WTC11 (cell line): ENCODE measurements around the gene IGLL1. TPM values are rescaled to one million over a fixed set of nuclear protein-coding genes. Genes with fewer than 3 reads are reported as not detected.

Experiments
- ATAC-seq: fragments of 200-7000 bp; cut with Tn5 transposase; 2 replicates; pipeline ENCODE4 v1.10.0; 2021; ENCODE audit warnings: mild to moderate bottlenecking, moderate library complexity
- CTCF ChIA-PET: fragments of 300-600 bp; sonication (Branson Sonifier 250); formaldehyde crosslinking; loops from one replicate; lab custom pipeline; 2021; ENCODE audit warnings: antibody characterized with exemption; lab: Charles Lee
- POLR2A ChIA-PET: fragments of 350-600 bp; sonication (Branson Sonifier 250); formaldehyde crosslinking; loops from one replicate; lab custom pipeline; 2021; ENCODE audit warnings: antibody characterized with exemption; lab: Charles Lee
- DNase-seq: peaks from one replicate; pipeline ENCODE4 v3.0.0; 2021; ENCODE audit warnings: low spot score
- H3K27ac Mint-ChIP-seq: 2 replicates; pipeline ENCODE4 v1.8.0; 2021; ENCODE audit warnings: mixed read lengths
- H3K27me3 Mint-ChIP-seq: 2 replicates; pipeline ENCODE4 v1.8.0; 2021; ENCODE audit warnings: low read depth, mild to moderate bottlenecking, moderate library complexity, mixed read lengths
- H3K36me3 Mint-ChIP-seq: 2 replicates; pipeline ENCODE4 v1.8.0; 2021; ENCODE audit warnings: mixed read lengths
- H3K4me1 Mint-ChIP-seq: 2 replicates; pipeline ENCODE4 v1.8.0; 2022; ENCODE audit warnings: mixed read lengths
- H3K4me3 Mint-ChIP-seq: 2 replicates; pipeline ENCODE4 v1.8.0; 2021; ENCODE audit warnings: mild to moderate bottlenecking, moderate library complexity, mixed read lengths
- H3K9me3 Mint-ChIP-seq: 2 replicates; pipeline ENCODE4 v1.8.0; 2021; ENCODE audit warnings: mixed read lengths
- ATF2 ChIP-seq: sonication (generic); formaldehyde crosslinking; IDR thresholded peaks from 2 replicates; pipeline ENCODE4 v1.8.1; 2022; ENCODE audit warnings: low read depth, missing genetic modification reagents, borderline replicate concordance
- ATF3 ChIP-seq: sonication (generic); formaldehyde crosslinking; conservative IDR thresholded peaks from 2 replicates; pipeline ENCODE4 v1.8.1; 2022; ENCODE audit warnings: mild to moderate bottlenecking, missing genetic modification reagents
- CBFB ChIP-seq: sonication (generic); formaldehyde crosslinking; IDR thresholded peaks from 2 replicates; pipeline ENCODE4 v1.8.1; 2022; ENCODE audit warnings: mild to moderate bottlenecking, low read depth, missing genetic modification reagents
- FOXK1 ChIP-seq: sonication (generic); formaldehyde crosslinking; IDR thresholded peaks from 2 replicates; pipeline ENCODE4 v1.8.0; 2022; ENCODE audit warnings: mild to moderate bottlenecking, moderate library complexity, missing genetic modification reagents
- IRF1 ChIP-seq: sonication (generic); formaldehyde crosslinking; IDR thresholded peaks from 2 replicates; pipeline ENCODE4 v1.8.0; 2023; ENCODE audit warnings: missing genetic modification reagents
- JAZF1 ChIP-seq: fragments of 250-450 bp; sonication (Bioruptor Pico); IDR thresholded peaks from 2 replicates; pipeline ENCODE4 v1.9.0; 2021; ENCODE audit warnings: moderate library complexity, mild to moderate bottlenecking, inconsistent platforms
- JUN ChIP-seq: sonication (generic); formaldehyde crosslinking; IDR thresholded peaks from 2 replicates; pipeline ENCODE4 v1.8.0; 2023; ENCODE audit warnings: mild to moderate bottlenecking, missing genetic modification reagents
- MLX ChIP-seq: sonication (generic); formaldehyde crosslinking; IDR thresholded peaks from 2 replicates; pipeline ENCODE4 v1.8.1; 2023; ENCODE audit warnings: mild to moderate bottlenecking, missing genetic modification reagents, moderate library complexity
- MYBL2 ChIP-seq: sonication (generic); formaldehyde crosslinking; IDR thresholded peaks from 2 replicates; pipeline ENCODE4 v1.8.1; 2023; ENCODE audit warnings: mild to moderate bottlenecking, moderate library complexity, missing genetic modification reagents
- NFE2L1 ChIP-seq: sonication (generic); formaldehyde crosslinking; IDR thresholded peaks from 2 replicates; pipeline ENCODE4 v1.8.1; 2023; ENCODE audit warnings: missing genetic modification reagents
- OVOL2 ChIP-seq: fragments of 250-450 bp; sonication (Bioruptor Pico); IDR thresholded peaks from 2 replicates; pipeline ENCODE4 v1.9.0; 2021; ENCODE audit warnings: mild to moderate bottlenecking, borderline replicate concordance
- RORB ChIP-seq: fragments of 250-450 bp; sonication (Bioruptor Pico); IDR thresholded peaks from 2 replicates; pipeline ENCODE4 v1.9.0; 2021; ENCODE audit warnings: mild to moderate bottlenecking
- SMAD4 ChIP-seq: sonication (generic); formaldehyde crosslinking; IDR thresholded peaks from 2 replicates; pipeline ENCODE4 v1.8.0; 2022; ENCODE audit warnings: mild to moderate bottlenecking, missing genetic modification reagents
- SOX15 ChIP-seq: fragments of 250-450 bp; sonication (Bioruptor Pico); IDR thresholded peaks from 2 replicates; pipeline ENCODE4 v1.9.0; 2021; ENCODE audit warnings: mild to moderate bottlenecking
- STAT6 ChIP-seq: sonication (generic); formaldehyde crosslinking; conservative IDR thresholded peaks from 2 replicates; pipeline ENCODE4 v1.8.1; 2023; ENCODE audit warnings: mild to moderate bottlenecking, low read depth, missing genetic modification reagents, moderate library complexity
- TEAD4 ChIP-seq: sonication (generic); formaldehyde crosslinking; IDR thresholded peaks from 2 replicates; pipeline ENCODE4 v1.8.0; 2022; ENCODE audit warnings: mild to moderate bottlenecking, missing genetic modification reagents
- ZBTB21 ChIP-seq: sonication (generic); formaldehyde crosslinking; IDR thresholded peaks from 2 replicates; pipeline ENCODE4 v1.8.1; 2023; ENCODE audit warnings: mild to moderate bottlenecking, missing genetic modification reagents, borderline replicate concordance
- ZNF138 ChIP-seq: sonication (generic); formaldehyde crosslinking; conservative IDR thresholded peaks from 2 replicates; pipeline ENCODE4 v1.8.1; 2022; ENCODE audit warnings: mild to moderate bottlenecking, moderate library complexity, missing genetic modification reagents
- ZNF219 ChIP-seq: sonication (generic); formaldehyde crosslinking; IDR thresholded peaks from 2 replicates; pipeline ENCODE4 v1.8.0; 2023; ENCODE audit warnings: missing genetic modification reagents, mild to moderate bottlenecking, borderline replicate concordance
- ZNF263 ChIP-seq: sonication (generic); formaldehyde crosslinking; IDR thresholded peaks from 2 replicates; pipeline ENCODE4 v1.8.1; 2022; ENCODE audit warnings: low read depth, mild to moderate bottlenecking, moderate library complexity, missing genetic modification reagents
- ZNF317 ChIP-seq: sonication (generic); formaldehyde crosslinking; IDR thresholded peaks from 2 replicates; pipeline ENCODE4 v1.8.1; 2023; ENCODE audit warnings: low read depth, mild to moderate bottlenecking, moderate library complexity, missing genetic modification reagents, borderline replicate concordance
- total RNA-seq: library from RNA; stranded (reverse); gene quantifications from 3 replicates; pipeline ENCODE4 v1.2.3, GENCODE V29; 2021

Gene IGLL1
- total RNA-seq, 1 experiment from 2014 or later: not detected

GRCh38 chr22:23533771-23534191 is 46.3 kb downstream of the IGLL1 start:
- TF ChIP-seq ATF2: no peak
- TF ChIP-seq ZNF317 (CRISPR knock-in tag): no peak
- no peak for TF ChIP-seq ZNF138 (CRISPR knock-in tag)
- no peak for TF ChIP-seq ATF3
- TF ChIP-seq MYBL2 (CRISPR knock-in tag): no peak
- TF ChIP-seq TEAD4 (CRISPR knock-in tag): no peak
- TF ChIP-seq ZNF263: no peak; the same call in 1 of the 2 replicates
- no peak for TF ChIP-seq ZNF219 (CRISPR knock-in tag)
- no peak for TF ChIP-seq JUN
- no peak for TF ChIP-seq IRF1 (CRISPR knock-in tag)
- no peak for DNase-seq
- Mint-ChIP-seq H3K27ac (peak overlapping the region; percentile 75), H3K36me3 (no peaks in the 10 kb centered on the region), H3K4me1 (peaks cover 79% of the 10 kb centered on the region), H3K27me3 (peaks cover 26% of the 10 kb centered on the region), H3K9me3 (no peaks in the 10 kb centered on the region), H3K4me3 (peak overlapping the region; percentile 54)
- ChIA-PET POLR2A (interaction anchor here (0.7 kb wide), 1 partner anchor 553 kb away, joined by 3 read pairs; no protein-coding TSS in a partner anchor), CTCF (interaction anchor here (0.6 to 1.3 kb wide), 5 partner anchors 36 to 349 kb away, joined by 3 to 6 read pairs (median 4); no protein-coding TSS in a partner anchor)
- ATAC-seq: peak; percentile 33

GRCh38 chr22:23533328-23533762 is 46.7 kb downstream of the IGLL1 start:
- H3K4me3 Mint-ChIP-seq: peak overlapping the region; percentile 54

GRCh38 chr22:23532731-23533130 is 47.4 kb downstream of the IGLL1 start:
- Mint-ChIP-seq H3K9me3 (no peaks in the 10 kb centered on the region), H3K4me1 (peaks cover 70% of the 10 kb centered on the region), H3K4me3 (peak overlapping the region; percentile 54), H3K27me3 (peaks cover 23% of the 10 kb centered on the region), H3K27ac (peak overlapping the region; percentile 60), H3K36me3 (no peaks in the 10 kb centered on the region)
- ChIA-PET POLR2A (no interaction called here), CTCF (no interaction called here)
- no peak for TF ChIP-seq RORB (CRISPR knock-in tag)
- TF ChIP-seq ZNF263: no peak
- TF ChIP-seq SOX15 (CRISPR knock-in tag): no peak
- no peak for TF ChIP-seq OVOL2
- TF ChIP-seq SMAD4 (CRISPR knock-in tag): no peak
- TF ChIP-seq JAZF1 (CRISPR knock-in tag): no peak
- no peak for ATAC-seq
- DNase-seq: no peak

More at GRCh38 chr22:23533328-23533762, 46.7 kb downstream of the IGLL1 start:
- H3K36me3 Mint-ChIP-seq: no peaks in the 10 kb centered on the region
- POLR2A ChIA-PET: interaction anchor here (0.6 to 0.7 kb wide), 2 partner anchors 327 to 553 kb away, joined by 3 to 5 read pairs; no protein-coding TSS in a partner anchor
- peaks cover 76% of the 10 kb centered on the region for H3K4me1 Mint-ChIP-seq
- TF ChIP-seq FOXK1 (CRISPR knock-in tag): no peak
- peak; percentile 69; the same call in 1 of the 2 replicates for TF ChIP-seq ZNF263
- CTCF ChIA-PET: interaction anchor here (0.6 to 1.3 kb wide), 4 partner anchors 130 to 348 kb away, joined by 3 to 6 read pairs (median 4); no protein-coding TSS in a partner anchor
- ATAC-seq (peak; percentile 83), DNase-seq (peak; percentile 83)
- peak overlapping the region; percentile 75 for H3K27ac Mint-ChIP-seq
- peaks cover 22% of the 10 kb centered on the region for H3K27me3 Mint-ChIP-seq
- no peaks in the 10 kb centered on the region for H3K9me3 Mint-ChIP-seq

GRCh38 chr22:23531966-23532705 is 48.0 kb downstream of the IGLL1 start:
- no peak for DNase-seq
- Mint-ChIP-seq H3K9me3 (no peaks in the 10 kb centered on the region), H3K27ac (peak overlapping the region; percentile 60), H3K4me3 (no peak overlapping the region; the same call in 1 of the 2 replicates), H3K36me3 (no peaks in the 10 kb centered on the region), H3K27me3 (peaks cover 26% of the 10 kb centered on the region), H3K4me1 (peaks cover 64% of the 10 kb centered on the region)
- POLR2A ChIA-PET: no interaction called here
- no peak for TF ChIP-seq ZBTB21 (CRISPR knock-in tag)
- TF ChIP-seq STAT6 (CRISPR knock-in tag): no peak
- no peak for TF ChIP-seq NFE2L1 (CRISPR knock-in tag)
- no peak for TF ChIP-seq MLX (CRISPR knock-in tag)
- no peak for TF ChIP-seq CBFB (CRISPR knock-in tag)
- TF ChIP-seq RORB (CRISPR knock-in tag): no peak
- TF ChIP-seq, all 79 proteins: peak for 0
- CTCF ChIA-PET: no interaction called here
- ATAC-seq: no peak
